GM19328 (cell line): ENCODE measurements around the gene PLCXD3.

ENCODE experiments used
- ATAC-seq: cut with Tn5 transposase; IDR thresholded peaks from one replicate; pipeline ENCODE4 v1.9.1; 2021; ENCODE audit warnings: mild to moderate bottlenecking, moderate library complexity; ENCODE audit not compliant: unreplicated experiment

The PLCXD3 gene, protein sequence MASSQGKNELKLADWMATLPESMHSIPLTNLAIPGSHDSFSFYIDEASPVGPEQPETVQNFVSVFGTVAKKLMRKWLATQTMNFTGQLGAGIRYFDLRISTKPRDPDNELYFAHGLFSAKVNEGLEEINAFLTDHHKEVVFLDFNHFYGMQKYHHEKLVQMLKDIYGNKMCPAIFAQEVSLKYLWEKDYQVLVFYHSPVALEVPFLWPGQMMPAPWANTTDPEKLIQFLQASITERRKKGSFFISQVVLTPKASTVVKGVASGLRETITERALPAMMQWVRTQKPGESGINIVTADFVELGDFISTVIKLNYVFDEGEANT

DNA sequence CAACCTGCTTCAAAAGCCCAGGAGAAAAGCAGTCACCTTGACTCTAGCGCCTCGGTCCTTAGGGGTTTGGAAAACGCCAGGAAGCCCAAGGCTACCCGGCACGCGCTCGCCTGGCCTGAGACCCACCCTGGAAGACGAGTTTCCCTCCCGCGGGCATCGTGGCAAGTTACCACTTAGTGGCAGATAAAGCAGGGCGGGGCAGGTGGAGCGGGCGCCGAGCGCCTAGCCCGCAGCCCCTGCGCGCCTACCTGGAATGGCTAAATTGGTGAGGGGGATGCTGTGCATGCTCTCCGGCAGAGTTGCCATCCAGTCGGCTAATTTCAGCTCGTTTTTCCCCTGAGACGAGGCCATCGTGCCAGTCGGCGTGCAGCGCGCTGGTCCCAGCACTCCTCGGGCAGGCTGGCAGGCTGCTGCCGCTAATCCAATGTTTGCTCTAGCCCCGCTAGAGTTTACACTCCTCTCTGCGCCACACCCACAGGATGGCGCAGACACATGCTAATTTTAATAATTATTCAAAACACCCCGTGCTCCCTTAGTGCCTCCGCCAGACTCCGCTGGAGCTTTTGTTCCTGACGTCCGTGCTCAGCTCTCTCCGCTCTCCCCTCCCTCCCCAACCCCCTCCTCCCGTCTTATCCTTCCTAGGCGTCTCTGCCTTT, at the start of gene PLCXD3:
Gene PLCXD3, minus strand, starts transcription at position 426 of the 656 bp plus-strand sequence. Its CDS starts 75 bp downstream, at position 351.
- no peak for ATAC-seq

- no peak for ATAC-seq
These were observed 48.8 kb upstream of the PLCXD3 start for GRCh38 chr5:41559184-41559583.

GRCh38 chr5:41558295-41558694, 47.9 kb upstream of the PLCXD3 start:
- no peak for ATAC-seq

- ATAC-seq = no peak
These were observed 37.6 kb upstream of the PLCXD3 start for GRCh38 chr5:41547991-41548390.

GRCh38 chr5:41542183-41542582, 31.8 kb upstream of the PLCXD3 start:
- no peak for ATAC-seq

DNA sequence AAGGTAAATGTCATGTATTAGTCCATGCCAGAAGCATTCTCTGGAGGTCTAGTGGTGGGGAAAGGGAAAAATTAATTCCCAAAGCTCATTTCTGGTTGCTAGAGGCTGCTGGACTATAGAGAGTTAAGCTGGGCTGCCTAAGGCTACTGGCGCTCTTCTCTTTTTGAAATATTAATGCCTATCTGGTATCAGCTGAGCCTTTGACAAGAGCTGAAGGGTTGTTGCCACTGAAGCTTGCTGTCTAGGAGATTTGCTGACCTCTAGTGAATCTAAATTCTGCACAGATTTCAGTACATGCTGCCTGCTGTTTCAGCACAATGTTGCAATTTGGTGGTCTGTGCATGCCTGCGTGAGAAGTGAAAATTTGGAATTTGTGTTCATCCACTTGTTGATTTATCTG, 29.1 kb upstream of the PLCXD3 start:
- no peak for ATAC-seq

DNA sequence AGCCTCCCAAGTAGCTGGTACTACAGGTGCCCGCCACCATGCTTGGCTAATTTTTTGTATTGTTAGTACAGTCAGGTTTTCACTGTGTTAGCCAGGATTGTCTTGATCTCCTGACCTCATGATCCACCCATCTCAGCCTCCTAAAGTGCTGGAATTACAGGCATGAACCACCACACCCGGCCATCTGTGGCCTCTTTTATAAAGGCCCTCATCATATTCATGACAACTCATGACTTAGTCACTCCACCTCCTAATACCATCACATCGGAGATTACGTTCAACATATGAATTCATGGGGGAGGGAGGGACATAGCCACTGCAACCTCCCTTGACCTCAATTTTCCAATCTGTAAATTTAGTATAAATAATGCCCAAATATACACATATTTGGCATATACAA, 27.2 kb upstream of the PLCXD3 start:
- ATAC-seq = no peak

DNA sequence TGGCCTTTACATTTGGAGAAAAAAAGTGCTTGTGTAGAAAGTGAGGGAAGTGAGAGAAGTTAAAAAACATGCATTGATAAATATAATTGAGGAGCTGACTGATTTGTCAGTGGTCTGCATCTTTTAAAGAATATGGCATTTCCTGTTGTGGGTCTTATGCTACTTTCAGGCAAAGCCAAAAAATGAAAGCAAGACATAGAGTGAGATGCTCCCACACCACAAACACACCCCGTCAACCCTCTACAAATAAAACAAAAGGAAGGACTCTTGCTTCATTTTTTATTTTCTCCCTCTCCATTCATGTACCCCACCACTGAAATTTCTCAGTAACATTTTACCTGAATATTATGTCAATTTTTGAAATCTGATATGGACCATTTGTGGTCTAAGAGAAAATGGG, 22.1 kb upstream of the PLCXD3 start:
- no peak for ATAC-seq

DNA sequence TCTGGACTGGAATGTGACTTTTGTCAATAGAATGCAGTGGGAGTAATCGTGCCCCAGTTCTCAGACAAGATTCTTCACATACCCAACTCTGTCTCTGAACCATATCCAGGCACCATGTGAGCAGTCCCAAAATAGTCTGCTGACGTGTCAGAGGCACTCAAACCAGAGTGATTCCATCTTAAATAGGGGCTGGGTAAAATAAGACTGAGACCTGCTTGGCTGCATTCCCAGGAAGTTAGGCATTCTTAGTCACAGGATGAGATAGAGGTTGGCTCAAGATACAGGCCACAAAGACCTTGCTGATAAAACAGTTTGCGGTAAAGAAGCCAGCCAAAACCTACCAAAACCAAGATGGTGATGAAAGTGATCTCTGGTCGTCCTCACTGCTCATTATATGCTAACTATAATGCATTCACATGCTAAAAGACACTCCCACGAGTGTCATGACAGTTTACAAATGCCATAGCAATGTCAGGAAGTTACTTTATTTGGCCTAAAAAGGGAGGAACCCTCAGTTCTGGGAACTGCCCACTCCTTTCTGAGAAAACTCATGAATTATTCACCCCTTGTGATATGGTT, 16.9 kb upstream of the PLCXD3 start:
- no peak for ATAC-seq

DNA sequence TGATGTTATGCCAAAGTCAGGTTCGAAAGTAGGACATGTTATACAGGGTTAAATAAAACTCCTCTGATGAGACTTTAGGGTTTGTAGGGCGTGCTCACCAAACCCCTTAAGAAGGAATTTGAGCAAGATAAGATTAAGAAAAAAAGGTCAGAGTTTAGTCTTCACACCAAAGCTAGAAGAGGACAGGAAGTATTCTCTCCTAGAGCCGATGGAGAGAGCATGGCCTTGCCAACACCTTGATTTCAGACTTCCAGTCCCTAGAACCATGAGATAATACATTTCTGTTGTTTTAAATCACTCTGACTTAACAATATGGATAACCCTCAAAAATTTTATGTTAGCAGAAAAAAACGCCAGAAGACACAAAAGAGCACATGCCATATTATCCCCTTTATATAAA, 16.3 kb upstream of the PLCXD3 start:
- ATAC-seq = no peak

- no peak for ATAC-seq
These were observed 13.8 kb upstream of the PLCXD3 start for GRCh38 chr5:41524174-41524573.

DNA sequence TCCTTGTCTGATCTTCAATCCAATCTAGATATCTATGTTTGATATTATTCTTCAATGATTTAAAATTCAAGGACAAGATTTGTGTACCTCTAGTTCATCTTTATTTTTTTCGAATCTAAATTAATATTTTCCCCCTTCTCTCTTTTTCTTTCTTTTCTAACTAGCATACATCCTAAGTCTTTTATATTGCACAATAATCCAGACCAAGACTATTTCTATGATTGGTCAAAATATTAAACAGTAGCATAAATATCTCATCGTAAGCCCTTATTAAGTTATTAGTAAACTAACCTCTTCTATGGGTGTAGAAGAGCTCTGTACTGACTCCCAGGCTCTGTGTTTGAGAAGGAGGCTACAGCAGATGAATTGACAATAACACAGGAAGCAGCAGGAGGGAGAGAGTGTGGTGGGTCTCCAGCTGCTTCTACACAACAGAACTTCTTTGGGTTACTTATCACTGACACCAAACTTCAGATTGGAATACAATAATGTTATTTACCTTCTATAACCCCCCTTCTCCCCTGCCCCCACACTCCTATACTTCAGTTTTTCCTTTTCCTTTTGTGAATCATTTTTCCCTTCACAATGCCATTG, 11.9 kb upstream of the PLCXD3 start:
- ATAC-seq = no peak

- ATAC-seq = no peak
These were observed 9.4 kb upstream of the PLCXD3 start for GRCh38 chr5:41519801-41520200.

DNA sequence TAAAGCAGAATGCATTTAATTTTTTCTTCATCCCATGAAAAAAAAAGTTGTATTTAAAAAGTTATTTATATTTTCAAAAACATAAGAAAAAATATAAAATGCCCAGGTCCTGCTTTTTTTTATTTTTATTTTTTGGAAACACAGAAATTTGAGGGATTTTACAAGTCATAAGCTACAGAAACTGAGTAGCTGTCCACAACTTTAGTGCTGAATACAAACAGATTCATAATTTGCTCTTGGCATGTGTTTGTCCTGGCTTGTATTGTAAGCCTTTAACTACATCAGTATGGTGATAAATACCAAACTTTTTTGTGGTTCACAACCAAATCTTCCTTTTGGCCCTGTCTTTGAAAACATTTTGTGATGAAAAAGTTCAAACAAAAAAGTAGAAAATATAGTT, 7.5 kb upstream of the PLCXD3 start:
- no peak for ATAC-seq

- ATAC-seq = no peak
These were observed 840 bp upstream of the PLCXD3 start for GRCh38 chr5:41511241-41511640.

DNA sequence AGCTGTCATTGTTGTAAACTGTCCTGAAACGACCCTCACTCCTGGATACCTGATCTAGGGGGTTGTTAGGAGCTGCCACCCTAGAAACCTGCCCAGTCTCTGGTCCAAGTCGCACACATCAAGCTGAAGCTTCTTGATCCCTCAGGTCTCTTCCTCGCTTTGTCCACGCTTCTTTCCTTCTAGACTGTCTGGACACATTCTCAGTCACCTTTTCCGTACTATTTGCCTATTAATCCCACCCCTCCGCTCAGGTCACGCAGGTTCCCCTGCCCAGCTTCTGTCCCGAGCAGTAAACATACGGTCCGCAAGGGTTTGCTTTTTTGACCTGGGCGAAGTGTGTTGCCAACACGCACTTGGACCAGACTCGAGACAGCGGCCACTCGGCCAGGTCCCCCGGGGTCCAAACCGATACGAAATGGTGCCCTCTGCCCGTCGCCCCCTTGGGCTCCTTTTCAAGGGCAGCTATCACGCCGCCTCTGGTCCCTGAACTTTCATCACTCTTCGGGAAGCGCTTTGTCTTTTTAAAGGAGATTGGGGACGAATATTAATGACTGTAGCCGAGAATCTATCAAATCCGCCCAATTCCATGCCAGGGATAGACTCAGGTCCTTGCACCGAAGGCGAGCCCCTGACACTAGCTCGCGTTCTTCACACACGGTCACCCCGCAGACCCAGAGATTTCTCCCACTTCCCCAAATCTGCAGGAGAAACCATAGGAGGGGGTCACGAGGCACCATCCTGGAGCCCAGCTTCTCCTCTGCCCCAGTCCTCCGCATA, 814 bp downstream of the PLCXD3 start:
- no peak for ATAC-seq

DNA sequence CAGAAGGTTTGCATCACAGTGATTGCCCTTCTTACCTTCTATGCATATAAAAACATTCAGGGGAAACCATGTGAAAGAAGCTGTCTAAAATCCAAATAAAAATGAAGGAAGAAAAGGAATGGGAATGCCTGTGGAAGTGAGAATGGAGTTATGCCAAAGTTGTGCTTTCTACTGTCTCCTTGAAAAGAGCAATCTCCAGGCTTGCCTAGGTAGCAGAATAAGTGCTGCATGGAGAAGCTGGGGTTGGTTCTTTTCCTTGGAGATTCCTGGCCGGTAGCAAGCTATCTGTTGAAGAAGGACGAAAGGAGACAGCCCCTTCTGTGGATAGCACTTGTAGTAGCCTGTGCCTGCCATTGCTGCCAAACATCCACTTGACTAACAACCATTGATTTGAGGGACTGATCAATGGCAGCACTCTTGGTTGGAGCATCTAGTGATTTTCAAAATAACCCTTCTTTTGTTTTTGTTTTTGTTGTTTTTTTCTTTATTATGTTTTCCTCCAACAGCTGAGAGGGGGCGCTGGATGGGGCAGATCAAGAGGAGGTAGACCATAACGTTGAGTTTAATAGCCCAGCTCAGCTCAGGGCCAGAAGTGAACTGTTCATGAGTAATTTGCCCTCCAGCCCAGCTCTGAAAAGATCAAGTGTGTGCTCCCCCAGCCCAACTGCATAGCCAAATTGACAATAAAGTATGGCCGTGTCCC, 1.6 kb downstream of the PLCXD3 start:
- no peak for ATAC-seq

GRCh38 chr5:41508186-41508585, 2.2 kb downstream of the PLCXD3 start:
- ATAC-seq = no peak

DNA sequence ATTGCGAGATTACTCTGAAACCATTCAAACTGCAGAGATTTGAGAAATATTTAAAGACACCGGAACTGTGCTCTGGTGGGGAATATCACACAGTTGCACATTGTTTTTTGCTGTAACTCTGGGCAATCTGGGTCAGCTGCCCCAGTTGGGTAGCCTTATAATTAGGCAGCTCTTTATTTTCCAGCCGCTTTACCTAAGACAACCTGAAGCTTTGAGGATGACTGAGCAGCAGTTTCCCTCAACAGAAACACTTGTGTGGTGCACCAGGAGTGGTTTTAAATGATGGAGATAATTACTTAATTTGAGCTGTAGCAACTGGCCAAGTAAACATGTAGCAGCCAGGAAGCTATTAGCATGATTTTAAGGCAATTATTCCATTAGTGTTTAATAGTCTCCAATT, 2.9 kb downstream of the PLCXD3 start:
- no peak for ATAC-seq

DNA sequence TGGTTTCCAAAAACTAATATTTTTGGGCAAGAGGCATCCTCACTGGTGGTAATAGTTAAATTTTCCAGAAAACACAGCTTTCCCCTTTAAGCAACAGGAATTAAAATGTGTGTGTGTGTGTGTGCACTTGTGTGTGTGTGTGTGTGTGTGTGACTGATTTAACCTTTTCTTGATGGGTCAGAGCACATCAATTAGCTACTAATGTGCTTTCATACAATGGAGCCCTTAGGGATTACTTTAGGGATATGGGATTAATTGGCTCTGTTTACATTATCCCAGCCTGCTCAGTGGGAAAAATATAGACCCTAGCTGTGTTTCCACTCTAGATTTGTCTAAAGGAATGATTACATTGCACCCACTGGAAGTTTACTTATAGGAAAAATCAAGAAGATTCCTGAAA, 6.5 kb downstream of the PLCXD3 start:
- no peak for ATAC-seq

GRCh38 chr5:41503310-41503709, 7.1 kb downstream of the PLCXD3 start:
- ATAC-seq = no peak
